ENCODE data around the gene PLEKHN1.
A peak's percentile ranks its signal among the peaks of the same experiment; 100 is the strongest.

Gene PLEKHN1

DNA sequence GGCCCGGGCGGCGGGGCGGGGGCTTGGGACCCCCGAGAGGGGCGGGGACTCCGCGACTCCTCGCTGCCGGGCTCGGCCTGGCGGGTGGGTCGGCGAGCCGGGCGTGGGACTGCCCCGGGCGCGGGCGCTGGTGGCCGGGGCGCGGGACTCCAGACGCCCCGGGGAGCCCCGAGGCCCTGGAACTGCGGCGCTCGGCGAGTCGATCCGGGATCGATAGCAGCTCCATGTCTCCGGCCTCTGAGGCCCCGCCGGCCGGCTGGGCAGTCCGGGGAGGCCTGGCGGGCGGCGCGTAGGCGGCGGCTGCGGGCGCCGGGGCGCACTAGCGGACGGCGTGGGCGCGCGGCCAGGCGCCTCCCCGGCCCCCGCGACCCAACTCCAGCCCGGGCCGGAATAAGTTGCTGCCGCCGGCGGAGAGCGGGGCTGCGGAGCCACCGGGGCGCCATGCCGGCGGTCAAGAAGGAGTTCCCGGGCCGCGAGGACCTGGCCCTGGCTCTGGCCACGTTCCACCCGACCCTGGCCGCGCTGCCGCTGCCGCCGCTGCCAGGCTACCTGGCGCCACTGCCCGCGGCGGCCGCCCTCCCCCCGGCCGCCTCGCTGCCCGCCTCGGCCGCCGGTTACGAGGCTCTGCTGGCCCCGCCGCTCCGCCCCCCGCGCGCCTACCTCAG is 42.2 kb upstream of the PLEKHN1 start:
- Histone ChIP-seq H3K4me3 (ENCODE audit: low read length) (peak overlapping the region; percentile 76), H3K36me3 (ENCODE audit: control insufficient read depth, insufficient read depth, low read length, severe bottlenecking) (no peaks in the 10 kb centered on the region), H3K4me1 (ENCODE audit: control insufficient read depth, insufficient read depth, low read length) (peaks cover 33% of the 10 kb centered on the region), H3K27me3 (replicated peaks; ENCODE audit: control insufficient read depth, insufficient read depth, low read length) (no peaks in the 10 kb centered on the region), H3K9me3 (ENCODE audit: control insufficient read depth, low read length) (no peaks in the 10 kb centered on the region), H3K9ac (ENCODE audit: low read length) (peak overlapping the region; percentile 80)
- no peak for DNase-seq (ENCODE audit: low read depth)

DNA sequence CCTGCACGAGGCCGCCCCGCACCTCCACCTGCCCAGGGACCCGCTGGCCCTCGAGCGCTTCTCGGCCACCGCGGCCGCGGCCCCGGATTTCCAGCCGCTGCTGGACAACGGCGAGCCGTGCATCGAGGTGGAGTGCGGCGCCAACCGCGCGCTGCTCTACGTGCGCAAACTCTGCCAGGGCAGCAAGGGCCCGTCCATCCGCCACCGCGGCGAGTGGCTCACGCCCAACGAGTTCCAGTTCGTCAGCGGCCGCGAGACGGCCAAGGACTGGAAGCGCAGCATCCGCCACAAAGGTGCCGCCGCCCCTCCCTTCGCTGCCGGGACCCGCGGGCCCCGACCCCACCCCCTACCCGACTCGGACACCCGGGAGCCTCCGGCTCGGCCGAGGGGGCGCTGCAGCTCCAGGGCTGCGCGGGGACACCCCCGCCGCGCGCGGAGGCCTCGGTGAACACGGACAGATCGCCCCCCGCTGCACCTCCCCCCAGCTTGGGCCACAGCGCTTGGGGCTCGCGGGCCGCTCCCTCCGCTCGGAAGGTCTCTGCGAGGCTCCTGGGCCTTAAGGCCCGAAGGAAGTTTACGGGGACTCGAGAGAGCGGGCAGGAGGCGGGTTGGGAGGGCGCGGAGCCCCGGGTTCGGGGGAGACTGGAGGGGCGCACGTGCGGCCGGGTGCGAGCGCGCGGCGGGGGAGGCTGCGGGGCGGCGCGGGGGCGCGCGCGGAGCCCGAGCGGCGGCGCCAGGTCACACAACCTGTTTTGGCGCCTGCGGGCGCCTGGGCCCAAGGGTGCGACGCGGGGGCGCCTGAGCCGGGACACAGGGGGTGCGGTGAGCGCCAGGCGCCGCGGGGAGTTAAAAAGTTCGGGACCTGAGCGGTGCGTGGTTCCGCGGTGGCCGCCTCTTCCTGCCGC is 41.4 kb upstream of the PLEKHN1 start:
- Histone ChIP-seq H3K4me1 (ENCODE audit: control insufficient read depth, insufficient read depth, low read length) (peaks cover 33% of the 10 kb centered on the region), H3K4me3 (ENCODE audit: low read length) (peak overlapping the region; percentile 76), H3K36me3 (ENCODE audit: control insufficient read depth, insufficient read depth, low read length, severe bottlenecking) (no peaks in the 10 kb centered on the region), H3K9ac (ENCODE audit: low read length) (peak overlapping the region; percentile 80), H3K9me3 (ENCODE audit: control insufficient read depth, low read length) (no peaks in the 10 kb centered on the region), H3K27me3 (replicated peaks; ENCODE audit: control insufficient read depth, insufficient read depth, low read length) (no peaks in the 10 kb centered on the region)
- DNase-seq (ENCODE audit: low read depth), result peak; percentile 67

DNA sequence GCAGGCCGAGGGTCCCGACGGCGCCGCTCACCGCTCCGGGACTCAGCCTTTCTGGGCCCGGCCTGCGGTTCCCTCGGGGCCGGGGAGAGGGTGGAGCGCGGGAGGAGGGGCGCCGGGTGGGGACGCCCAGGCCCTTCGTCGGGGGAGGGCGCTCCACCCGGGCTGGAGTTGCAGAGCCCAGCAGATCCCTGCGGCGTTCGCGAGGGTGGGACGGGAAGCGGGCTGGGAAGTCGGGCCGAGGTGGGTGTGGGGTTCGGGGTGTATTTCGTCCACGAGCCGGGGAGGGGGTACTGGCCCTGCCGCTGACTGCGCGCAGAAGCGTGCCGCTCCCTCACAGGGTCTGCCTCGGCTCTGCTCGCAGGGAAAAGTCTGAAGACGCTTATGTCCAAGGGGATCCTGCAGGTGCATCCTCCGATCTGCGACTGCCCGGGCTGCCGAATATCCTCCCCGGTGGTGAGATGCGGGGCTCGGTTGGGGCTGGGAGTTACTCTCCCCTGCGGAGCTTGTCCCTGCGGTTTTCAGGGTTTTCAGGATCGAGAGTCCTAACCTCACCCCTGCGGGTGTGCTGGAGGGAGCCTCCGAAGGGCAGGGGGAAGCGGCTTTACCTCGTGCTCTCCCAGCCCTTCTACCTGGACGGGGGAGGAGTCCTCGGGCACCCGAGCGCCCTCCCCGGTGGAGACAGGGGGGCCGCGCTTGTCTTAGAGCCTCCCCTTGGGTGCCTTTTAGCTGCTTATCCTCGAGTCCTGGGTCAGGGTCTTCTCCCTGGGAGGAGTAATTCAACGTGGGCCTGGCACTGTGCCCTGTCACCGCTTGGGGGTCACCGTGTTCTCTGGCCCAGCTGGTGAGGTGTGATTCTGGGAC is 40.5 kb upstream of the PLEKHN1 start:
- no peaks in the 10 kb centered on the region for H3K36me3 ChIP-seq (ENCODE audit: control insufficient read depth, insufficient read depth, low read length, severe bottlenecking)
- H3K9me3 ChIP-seq (ENCODE audit: control insufficient read depth, low read length), result no peaks in the 10 kb centered on the region
- no peaks in the 10 kb centered on the region for H3K27me3 ChIP-seq (replicated peaks; ENCODE audit: control insufficient read depth, insufficient read depth, low read length)
- peaks cover 29% of the 10 kb centered on the region for H3K4me1 ChIP-seq (ENCODE audit: control insufficient read depth, insufficient read depth, low read length)
- H3K4me3 ChIP-seq (ENCODE audit: low read length), result peak overlapping the region; percentile 76
- peak overlapping the region; percentile 80 for H3K9ac ChIP-seq (ENCODE audit: low read length)
- peak; percentile 80 for DNase-seq (ENCODE audit: low read depth)

DNA sequence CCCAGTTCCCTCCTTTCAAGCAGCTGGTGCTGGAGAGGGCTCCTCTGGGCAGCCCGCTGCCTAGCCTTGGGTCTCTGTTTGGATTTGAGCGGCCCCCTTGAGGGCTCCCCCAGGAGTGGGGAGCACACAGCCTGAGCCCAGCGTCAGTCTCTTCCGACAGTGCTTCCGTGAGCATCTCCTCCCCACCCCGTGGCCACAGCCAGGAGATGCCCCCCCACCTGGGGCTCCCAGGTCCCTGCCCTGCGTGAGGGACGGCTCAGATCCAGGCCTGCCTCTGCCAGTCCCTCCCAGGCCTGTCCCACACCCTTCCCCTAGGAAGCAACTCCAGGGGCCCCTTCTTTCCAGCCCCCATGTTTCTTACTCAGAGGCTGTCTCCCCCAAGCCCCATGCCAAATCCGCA is 39.0 kb upstream of the PLEKHN1 start:
- no peaks in the 10 kb centered on the region for H3K27me3 ChIP-seq (replicated peaks; ENCODE audit: control insufficient read depth, insufficient read depth, low read length)
- no peak overlapping the region for H3K4me3 ChIP-seq (ENCODE audit: low read length)
- H3K9ac ChIP-seq (ENCODE audit: low read length), result no peak overlapping the region
- H3K4me1 ChIP-seq (ENCODE audit: control insufficient read depth, insufficient read depth, low read length), result peaks cover 21% of the 10 kb centered on the region
- H3K9me3 ChIP-seq (ENCODE audit: control insufficient read depth, low read length), result no peaks in the 10 kb centered on the region
- H3K36me3 ChIP-seq (ENCODE audit: control insufficient read depth, insufficient read depth, low read length, severe bottlenecking), result no peaks in the 10 kb centered on the region
- no peak for DNase-seq (ENCODE audit: low read depth)

DNA sequence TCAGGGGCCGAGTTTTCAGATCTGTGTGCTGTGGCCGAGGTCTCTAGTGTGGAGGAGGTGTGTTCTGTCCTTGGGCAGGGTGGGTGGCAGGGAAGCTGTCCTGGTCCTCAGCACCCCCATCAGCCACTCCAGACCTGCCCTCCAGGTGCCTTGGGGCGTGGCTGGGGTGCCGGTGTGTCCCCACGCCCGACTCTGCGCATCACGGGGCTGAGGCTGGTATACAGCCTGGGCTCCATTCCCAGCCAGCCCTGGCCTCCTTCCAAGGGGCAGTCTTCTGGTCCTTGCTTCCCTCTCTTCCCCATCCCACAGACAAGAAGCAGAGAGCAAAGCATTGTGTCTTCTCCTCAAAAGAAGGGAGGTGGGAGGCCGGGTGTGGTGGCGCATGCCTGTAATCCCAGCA is 38.5 kb upstream of the PLEKHN1 start:
- Histone ChIP-seq H3K4me1 (ENCODE audit: control insufficient read depth, insufficient read depth, low read length) (peaks cover 19% of the 10 kb centered on the region), H3K27me3 (replicated peaks; ENCODE audit: control insufficient read depth, insufficient read depth, low read length) (no peaks in the 10 kb centered on the region), H3K4me3 (ENCODE audit: low read length) (no peak overlapping the region), H3K36me3 (ENCODE audit: control insufficient read depth, insufficient read depth, low read length, severe bottlenecking) (no peaks in the 10 kb centered on the region), H3K9me3 (ENCODE audit: control insufficient read depth, low read length) (no peaks in the 10 kb centered on the region), H3K9ac (ENCODE audit: low read length) (no peak overlapping the region)
- no peak for DNase-seq (ENCODE audit: low read depth)

DNA sequence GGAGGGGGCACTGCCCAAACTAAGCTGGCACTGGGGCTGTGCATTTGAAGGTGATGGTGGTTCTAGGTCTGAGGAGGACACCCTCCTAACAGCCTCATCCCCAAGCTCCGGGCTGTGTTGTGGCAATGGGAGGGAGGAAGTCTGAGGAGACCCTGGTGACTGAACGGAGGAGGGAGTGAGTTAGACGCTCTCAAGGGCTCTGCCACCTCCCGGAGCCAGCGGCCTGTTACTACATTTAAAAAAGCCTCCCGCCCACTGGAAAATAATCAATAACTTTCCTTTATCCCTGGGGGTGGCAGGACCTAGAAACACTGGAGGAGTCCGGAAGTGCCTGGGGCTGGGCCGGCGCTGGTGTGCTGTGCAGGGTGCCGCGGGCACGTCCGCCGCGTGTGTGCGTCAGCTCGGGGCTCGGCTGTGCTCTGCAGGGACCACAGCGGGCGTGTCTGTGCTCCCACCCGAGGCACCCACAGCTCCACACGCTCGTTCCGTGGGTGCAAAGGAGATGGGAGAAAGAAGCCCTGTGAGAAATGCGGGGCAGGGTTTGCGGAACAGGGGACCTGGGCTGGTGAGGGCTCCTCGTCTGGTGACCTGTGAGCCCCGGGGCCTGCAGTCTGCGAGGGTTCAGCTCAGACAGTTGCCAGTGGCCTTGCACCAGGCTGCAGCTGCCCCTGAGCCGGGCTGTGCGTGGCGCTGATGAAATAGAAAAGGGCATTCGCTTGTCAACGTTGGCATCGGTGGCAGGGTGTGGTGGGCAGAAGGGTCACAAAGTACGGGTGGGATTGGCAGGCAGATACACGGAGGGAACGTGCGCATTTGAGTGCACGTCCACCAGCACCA is 37.2 kb upstream of the PLEKHN1 start:
- Histone ChIP-seq H3K4me3 (ENCODE audit: low read length) (no peak overlapping the region), H3K9ac (ENCODE audit: low read length) (no peak overlapping the region), H3K27me3 (replicated peaks; ENCODE audit: control insufficient read depth, insufficient read depth, low read length) (no peaks in the 10 kb centered on the region)

DNA sequence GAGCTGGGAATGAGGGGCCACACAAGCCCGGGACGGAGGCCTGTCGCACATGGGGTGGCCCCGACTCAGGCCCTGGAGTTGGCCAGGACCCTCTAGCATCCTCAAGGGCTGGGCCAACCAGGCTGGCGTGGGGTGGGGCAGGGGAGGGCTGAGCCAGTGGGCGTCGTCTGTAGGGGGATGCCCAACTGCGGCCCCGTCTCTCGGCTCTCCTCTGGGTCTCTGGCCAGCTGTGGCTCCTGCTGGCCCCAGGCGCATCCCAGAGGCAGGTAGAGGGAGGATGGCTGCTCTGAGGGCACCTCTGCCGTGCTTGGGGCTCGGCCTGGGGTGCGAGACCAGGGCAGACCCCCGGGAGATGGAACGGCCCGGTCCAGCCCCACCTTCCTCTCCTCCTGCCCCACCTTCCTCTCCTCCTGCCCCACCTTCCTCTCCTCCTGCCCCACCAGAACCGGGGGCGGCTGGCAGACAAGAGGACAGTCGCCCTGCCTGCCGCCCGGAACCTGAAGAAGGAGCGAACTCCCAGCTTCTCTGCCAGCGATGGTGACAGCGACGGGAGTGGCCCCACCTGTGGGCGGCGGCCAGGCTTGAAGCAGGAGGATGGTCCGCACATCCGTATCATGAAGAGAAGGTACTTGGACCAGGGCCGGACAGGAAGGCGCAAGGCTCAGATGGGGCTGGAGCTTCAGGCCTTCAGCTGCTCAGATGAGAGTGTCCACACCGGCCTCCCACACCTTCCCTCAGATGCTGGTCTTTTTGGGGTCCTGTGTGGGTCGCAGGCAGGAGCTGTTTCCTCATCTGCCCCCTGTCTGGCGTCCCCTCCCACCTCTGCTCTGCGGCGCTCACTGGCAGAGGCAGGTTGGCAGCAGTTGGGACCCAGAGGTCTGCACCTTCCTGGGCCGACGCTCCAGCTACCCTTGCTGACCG is 36.3 kb upstream of the PLEKHN1 start:
- Histone ChIP-seq H3K9me3 (ENCODE audit: control insufficient read depth, low read length) (no peaks in the 10 kb centered on the region), H3K4me3 (ENCODE audit: low read length) (no peak overlapping the region), H3K4me1 (ENCODE audit: control insufficient read depth, insufficient read depth, low read length) (peaks cover 12% of the 10 kb centered on the region), H3K9ac (ENCODE audit: low read length) (no peak overlapping the region), H3K27me3 (replicated peaks; ENCODE audit: control insufficient read depth, insufficient read depth, low read length) (no peaks in the 10 kb centered on the region), H3K36me3 (ENCODE audit: control insufficient read depth, insufficient read depth, low read length, severe bottlenecking) (no peaks in the 10 kb centered on the region)
- DNase-seq (ENCODE audit: low read depth), result no peak

More for the DNA sequence above, 37.2 kb upstream of the PLEKHN1 start:
- H3K9me3 ChIP-seq (ENCODE audit: control insufficient read depth, low read length), result no peaks in the 10 kb centered on the region
- H3K36me3 ChIP-seq (ENCODE audit: control insufficient read depth, insufficient read depth, low read length, severe bottlenecking), result no peaks in the 10 kb centered on the region
- H3K4me1 ChIP-seq (ENCODE audit: control insufficient read depth, insufficient read depth, low read length), result peaks cover 12% of the 10 kb centered on the region
- DNase-seq (ENCODE audit: low read depth), result no peak

DNA sequence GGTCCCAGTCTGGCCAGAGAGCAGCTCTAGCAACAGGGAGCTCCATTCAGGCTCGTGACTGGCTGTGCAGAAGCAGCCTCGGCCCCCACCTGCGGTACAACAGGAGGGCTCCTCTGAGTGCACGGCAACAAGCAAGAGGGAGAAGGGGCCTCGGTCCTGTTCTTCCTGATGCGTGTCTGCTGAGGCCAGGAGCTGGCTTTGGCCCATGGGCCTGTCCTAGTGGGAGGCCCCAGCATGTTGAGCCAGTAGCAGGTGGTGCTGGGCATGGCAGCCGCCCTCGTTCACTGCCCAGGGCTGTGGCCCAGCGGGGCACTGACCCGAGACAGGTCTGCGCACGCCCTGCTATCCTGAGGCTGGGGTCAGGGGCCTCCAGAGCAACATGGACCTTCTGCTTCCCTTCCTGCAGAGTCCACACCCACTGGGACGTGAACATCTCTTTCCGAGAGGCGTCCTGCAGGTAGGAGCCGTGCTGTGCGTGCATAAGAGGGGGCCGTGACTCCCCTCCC is 35.6 kb upstream of the PLEKHN1 start:
- H3K27me3 ChIP-seq (replicated peaks; ENCODE audit: control insufficient read depth, insufficient read depth, low read length), result no peaks in the 10 kb centered on the region

DNA sequence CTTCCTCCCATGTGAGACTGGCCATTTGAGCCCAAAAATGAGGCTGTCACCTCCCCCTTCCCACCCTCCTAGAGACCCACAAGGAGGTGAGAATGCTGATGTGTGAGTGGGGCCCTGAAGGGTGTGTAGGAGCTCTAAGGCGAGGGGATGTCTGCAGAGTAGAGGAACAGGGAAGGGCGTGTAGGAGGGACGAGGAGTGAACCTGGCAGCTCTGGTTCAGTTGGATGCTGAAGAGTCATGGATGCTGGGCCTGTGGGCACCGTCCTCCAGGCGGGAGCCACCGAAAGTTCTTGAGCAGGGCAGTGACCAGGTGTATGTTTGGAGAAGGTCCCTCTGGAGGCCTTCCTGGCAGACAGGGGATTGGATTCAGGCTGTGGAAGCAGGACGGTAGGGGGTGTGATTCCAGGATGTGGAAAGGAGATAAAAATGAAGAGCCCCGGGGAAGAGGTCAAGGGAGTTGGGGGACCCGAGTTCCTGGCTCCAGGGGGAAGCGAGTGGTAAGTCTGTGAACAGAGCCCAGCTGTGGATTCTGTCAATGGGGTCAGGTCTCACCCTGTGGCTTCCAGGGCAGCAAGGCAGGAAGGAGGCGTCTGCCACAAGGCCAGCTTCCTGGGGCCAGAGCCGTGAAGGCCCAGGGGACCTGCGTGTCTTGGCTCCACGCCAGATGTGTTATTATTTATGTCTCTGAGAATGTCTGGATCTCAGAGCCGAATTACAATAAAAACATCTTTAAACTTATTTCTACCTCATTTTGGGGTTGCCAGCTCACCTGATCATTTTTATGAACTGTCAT is 34.7 kb upstream of the PLEKHN1 start:
- Histone ChIP-seq H3K27me3 (replicated peaks; ENCODE audit: control insufficient read depth, insufficient read depth, low read length) (no peaks in the 10 kb centered on the region), H3K4me1 (ENCODE audit: control insufficient read depth, insufficient read depth, low read length) (peaks cover 8% of the 10 kb centered on the region), H3K9ac (ENCODE audit: low read length) (no peak overlapping the region), H3K36me3 (ENCODE audit: control insufficient read depth, insufficient read depth, low read length, severe bottlenecking) (no peaks in the 10 kb centered on the region), H3K9me3 (ENCODE audit: control insufficient read depth, low read length) (no peaks in the 10 kb centered on the region), H3K4me3 (ENCODE audit: low read length) (no peak overlapping the region)
- DNase-seq (ENCODE audit: low read depth), result no peak

More for the DNA sequence above, 35.6 kb upstream of the PLEKHN1 start:
- Histone ChIP-seq H3K9ac (ENCODE audit: low read length) (no peak overlapping the region), H3K36me3 (ENCODE audit: control insufficient read depth, insufficient read depth, low read length, severe bottlenecking) (no peaks in the 10 kb centered on the region), H3K4me3 (ENCODE audit: low read length) (no peak overlapping the region), H3K9me3 (ENCODE audit: control insufficient read depth, low read length) (no peaks in the 10 kb centered on the region), H3K4me1 (ENCODE audit: control insufficient read depth, insufficient read depth, low read length) (peaks cover 17% of the 10 kb centered on the region)
- no peak for DNase-seq (ENCODE audit: low read depth)

Data from adipocyte (in vitro differentiated cells).